ENCODE results near the gene PPM1J. TPM values are rescaled to one million over a fixed set of nuclear protein-coding genes. Genes with fewer than 3 reads are reported as not detected.

The PPM1J gene
- total and polyA plus RNA-seq, 9 of the 15 experiments (the other 6 are each of a cell fraction or from before 2014, with no cell fraction given), result 0.25 to 10.5 (median 4.2) TPM

GRCh38 chr1:112716133-112716720 is 1.1 kb upstream of the PPM1J start (continued):
- no peak for TF ChIP-seq MGA (IDR thresholded peaks at IDR 0.05)
- no peak for TF ChIP-seq ETS2 (tag; IDR thresholded peaks at IDR 0.05; ENCODE audit: borderline replicate concordance, poor library complexity, severe bottlenecking)
- TF ChIP-seq BCLAF1 (IDR thresholded peaks at IDR 0.05; ENCODE audit: borderline replicate concordance in 1 of 2, control insufficient read depth in 1 of 2, low read depth in 2 of 2, low read length in 1 of 2), result no peak
- no peak for TF ChIP-seq MBD1 (CRISPR knock-in tag; IDR thresholded peaks at IDR 0.05)
- TF ChIP-seq HNRNPK (IDR thresholded peaks at IDR 0.05; ENCODE audit: low read depth, low read length, poor library complexity, severe bottlenecking), result no peak
- no peak for TF ChIP-seq PCBP1 (IDR thresholded peaks at IDR 0.05; ENCODE audit: low read depth, low read length, poor library complexity, severe bottlenecking)
- no peak for TF ChIP-seq PYGO2 (tag; IDR thresholded peaks at IDR 0.05)
- no peak for TF ChIP-seq BDP1 (IDR thresholded peaks at IDR 0.05; ENCODE audit: insufficient read depth, insufficient read length)
